HG02885 (cell line): ENCODE measurements around the gene SUZ12.
"Not testable (repeated sequence)": the region's sequence is repeated elsewhere in the genome, so short reads cannot be mapped to it uniquely, and the experiment has no call there.

Experiments used
- ATAC-seq: cut with Tn5 transposase; IDR thresholded peaks from one replicate; pipeline ENCODE4 v1.9.1; 2021; ENCODE audit warnings: mild to moderate bottlenecking; ENCODE audit not compliant: unreplicated experiment, poor library complexity

Gene SUZ12

DNA sequence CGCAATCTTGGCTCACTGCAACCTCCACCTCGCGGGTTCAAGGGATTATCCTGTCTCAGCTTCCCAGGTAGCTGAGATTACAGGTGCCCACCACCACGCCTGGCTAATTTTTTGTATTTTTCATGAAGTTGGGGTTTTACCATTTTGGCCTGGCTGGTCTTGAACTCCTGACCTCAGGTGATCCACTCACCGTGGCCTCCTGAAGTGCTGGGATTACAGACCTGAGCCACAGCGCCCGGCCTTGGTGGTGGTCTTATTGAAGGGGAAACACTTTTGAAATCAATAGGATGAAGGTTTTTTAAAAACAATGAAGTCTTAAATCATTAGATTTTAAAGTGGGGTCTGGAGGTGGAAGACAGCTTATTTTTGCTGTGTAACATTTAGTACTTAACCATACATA lies 5.6 kb downstream of the SUZ12 start:
- ATAC-seq = not testable (repeated sequence)

GRCh38 chr17:31951953-31952352 lies 15.1 kb downstream of the SUZ12 start:
- ATAC-seq = not testable (repeated sequence)

DNA sequence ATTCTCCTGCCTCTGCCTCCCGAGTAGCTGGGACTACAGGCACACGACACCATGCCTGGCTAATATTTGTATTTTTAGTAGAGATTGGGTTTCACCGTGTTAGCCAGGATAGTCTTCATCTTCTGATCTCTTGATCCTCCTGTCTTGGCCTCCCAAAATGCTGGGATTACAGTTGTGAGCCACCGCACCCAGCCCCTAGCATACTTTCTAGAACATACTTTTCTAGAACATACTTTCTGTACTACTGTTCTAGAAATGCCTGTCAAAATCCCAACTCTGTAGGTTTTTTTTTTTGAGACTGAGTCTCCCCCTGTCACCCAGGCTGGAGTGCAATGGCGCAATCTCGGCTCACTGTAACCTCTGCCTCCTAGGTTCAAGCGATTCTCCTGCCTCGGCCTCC lies 27.3 kb downstream of the SUZ12 start:
- not testable (repeated sequence) for ATAC-seq

DNA sequence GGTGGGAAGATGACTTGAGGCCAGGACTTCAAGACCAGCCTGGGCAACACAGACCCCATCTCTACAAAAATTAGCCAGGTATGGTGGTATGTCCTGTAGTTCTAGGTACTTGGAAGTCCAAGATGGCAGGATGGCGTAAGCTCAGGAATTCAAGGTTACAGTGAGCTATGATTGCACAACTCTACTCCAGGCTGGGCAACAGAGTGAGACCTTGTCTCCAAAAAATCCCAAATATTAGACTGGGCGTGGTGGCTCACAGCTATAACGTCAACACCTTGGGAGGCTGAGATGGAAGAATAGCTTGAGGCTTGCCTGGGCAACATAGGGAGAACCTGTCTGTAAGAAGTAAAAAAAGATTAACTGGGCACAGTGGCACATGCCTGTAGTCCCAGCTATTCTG lies 30.8 kb downstream of the SUZ12 start:
- ATAC-seq = no peak

GRCh38 chr17:31970416-31970815 lies 33.6 kb downstream of the SUZ12 start:
- ATAC-seq = not testable (repeated sequence)

- ATAC-seq = not testable (repeated sequence)
Observed at GRCh38 chr17:31974269-31975071, 37.7 kb downstream of the SUZ12 start.

DNA sequence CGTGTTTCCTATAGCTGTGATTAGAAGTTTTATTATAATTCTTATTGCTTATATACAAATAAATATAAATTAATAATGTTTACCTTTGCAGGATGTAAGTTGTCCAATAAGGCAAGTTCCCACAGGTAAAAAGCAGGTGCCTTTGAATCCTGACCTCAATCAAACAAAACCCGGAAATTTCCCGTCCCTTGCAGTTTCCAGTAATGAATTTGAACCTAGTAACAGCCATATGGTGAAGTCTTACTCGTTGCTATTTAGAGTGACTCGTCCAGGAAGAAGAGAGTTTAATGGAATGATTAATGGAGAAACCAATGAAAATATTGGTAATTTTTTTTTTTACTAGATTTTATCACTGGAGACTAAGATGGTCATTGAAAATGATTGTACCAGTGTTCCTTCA lies 38.6 kb downstream of the SUZ12 start:
- ATAC-seq = not testable (repeated sequence)

GRCh38 chr17:31991821-31992220 lies 55.0 kb downstream of the SUZ12 start:
- ATAC-seq = not testable (repeated sequence)

DNA sequence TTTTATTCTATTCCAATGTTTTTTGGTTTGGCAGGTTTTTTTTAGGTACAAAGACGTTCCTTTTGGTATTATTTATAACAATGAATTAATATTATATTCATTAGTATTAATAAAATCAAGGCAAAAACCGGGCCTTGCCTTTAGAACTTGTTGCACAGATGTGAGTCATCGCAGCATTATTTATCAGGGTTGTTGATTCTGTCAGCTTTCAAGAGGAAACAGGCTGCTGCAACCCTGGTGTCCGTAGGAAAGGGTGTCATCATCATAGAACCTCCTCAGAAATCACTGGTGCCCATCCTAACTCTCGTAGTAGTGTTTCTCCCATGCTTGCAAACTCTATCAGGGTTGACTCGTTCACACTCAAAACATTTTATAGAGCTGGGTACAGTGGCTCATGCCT lies 60.2 kb downstream of the SUZ12 start:
- ATAC-seq = no peak

DNA sequence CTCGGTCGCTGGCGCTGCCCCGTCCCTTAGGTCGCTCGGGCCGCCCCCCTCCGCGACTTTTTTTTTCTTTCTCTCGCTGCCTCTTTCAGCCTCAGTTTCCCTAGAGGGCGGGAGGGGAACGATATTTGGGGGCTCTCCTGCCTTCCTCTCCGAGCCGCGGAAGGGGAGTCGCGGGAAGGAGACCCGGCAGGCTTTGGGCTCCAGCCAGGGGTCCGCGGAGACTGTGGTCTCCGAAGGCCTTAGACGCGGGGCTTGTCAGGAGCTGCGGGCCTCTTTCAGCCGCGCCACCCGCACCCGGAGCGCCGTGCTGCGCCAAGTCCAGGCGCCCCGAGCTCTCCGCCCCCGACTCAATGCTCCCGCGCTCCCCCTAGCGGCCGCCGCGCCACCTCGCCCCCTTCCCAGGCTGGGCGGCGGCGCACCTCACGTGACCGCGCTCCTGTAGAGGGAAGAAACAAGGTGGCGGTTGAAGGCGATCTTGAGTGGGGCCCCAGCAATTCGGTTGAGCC lies 70.2 kb downstream of the SUZ12 start, which contains the start of gene LRRC37B:
Gene LRRC37B (plus strand): TSS at position 427 of the 506 bp plus-strand sequence. CDS start 14,010 bp downstream, outside the sequence.
- peak; percentile 90 for ATAC-seq

- ATAC-seq = peak; percentile 46
Observed at GRCh38 chr17:32007463-32008298, 70.9 kb downstream of the SUZ12 start.

- no peak for ATAC-seq
Observed at GRCh38 chr17:32009262-32009542, 72.4 kb downstream of the SUZ12 start.

DNA sequence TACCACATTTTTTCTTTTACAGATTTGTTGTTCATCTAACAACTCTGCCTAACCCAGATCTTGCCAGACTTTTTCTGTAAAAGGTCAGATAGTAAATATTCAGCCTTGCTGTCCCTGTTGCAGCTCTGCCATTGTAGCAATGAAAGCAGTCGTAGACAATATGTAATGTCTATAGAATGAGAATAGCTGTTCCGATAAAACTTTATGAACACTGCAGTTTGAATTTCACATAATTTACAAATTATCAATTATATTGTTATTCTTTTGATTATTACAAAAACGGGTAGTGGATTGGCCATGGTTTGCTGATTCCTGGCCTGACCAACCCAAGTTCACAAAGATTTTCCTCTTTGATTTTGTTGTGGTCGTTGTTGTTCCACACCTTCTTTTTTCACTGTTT lies 73.3 kb downstream of the SUZ12 start:
- no peak for ATAC-seq

DNA sequence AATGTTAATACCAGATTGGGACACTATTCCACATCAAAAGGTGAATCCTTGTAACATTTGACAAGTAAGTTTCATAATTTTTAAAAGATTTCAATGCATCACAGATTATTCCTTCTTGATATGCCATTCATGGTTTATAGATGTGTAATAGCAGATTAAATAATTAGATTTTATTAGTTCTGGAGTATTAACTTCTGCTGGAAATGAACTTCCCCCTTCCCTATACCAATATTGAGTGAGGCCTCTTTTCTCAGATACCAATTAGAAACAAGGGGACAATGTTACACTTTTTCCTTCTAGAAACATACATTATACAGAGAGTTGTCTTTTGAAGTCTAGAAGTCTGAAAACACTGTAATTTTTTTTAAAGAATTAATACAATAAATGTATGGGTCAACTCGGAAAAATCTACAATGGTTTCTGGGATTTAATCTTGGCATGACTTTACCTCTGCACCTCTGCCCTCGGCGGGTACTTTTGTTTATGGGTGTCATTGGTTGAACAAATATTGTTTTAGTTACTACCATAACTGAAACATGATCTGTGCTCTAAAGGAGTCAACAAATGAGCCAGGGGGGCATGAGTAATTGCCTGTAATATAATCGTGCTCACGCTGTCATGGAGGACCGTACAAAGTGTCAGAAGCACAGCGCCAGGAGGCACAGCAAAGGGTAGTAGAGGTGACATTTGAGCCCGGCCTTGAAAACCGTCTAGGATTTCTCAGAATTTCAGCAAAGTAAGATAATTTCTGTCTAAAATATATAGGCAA lies 78.6 kb downstream of the SUZ12 start:
- no peak for ATAC-seq

- ATAC-seq = no peak
Observed at GRCh38 chr17:32016231-32016630, 79.4 kb downstream of the SUZ12 start.

- no peak for ATAC-seq
Observed at GRCh38 chr17:32019228-32019627, 82.4 kb downstream of the SUZ12 start.

DNA sequence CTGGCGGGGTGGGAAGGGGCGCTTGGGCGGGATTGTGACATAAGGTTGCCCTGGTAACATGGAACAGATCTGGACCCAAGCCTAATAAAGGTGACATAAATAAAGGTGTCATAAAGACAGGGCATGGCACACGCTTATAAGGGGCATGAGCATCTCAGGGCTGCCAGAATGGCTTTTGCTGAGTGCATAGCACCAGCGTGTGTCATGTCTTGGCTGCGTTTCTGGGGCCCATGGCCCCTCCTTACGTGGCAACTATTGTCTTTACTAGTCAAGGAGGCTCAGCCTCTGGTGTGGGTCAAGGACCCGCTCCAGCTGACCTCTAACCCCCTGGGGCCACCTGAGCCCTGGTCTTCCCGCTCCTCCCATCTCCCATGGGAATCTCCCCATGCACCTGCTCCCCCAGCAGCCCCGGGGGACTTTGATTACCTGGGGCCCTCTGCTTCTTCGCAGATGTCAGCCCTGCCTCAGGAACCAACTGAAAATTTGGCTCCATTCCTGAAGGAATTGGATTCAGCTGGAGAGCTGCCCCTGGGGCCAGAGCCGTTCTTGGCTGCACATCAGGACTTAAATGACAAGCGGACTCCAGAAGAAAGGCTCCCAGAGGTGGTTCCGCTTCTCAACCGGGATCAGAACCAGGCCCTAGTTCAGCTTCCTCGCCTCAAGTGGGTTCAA lies 84.3 kb downstream of the SUZ12 start:
- no peak for ATAC-seq

DNA sequence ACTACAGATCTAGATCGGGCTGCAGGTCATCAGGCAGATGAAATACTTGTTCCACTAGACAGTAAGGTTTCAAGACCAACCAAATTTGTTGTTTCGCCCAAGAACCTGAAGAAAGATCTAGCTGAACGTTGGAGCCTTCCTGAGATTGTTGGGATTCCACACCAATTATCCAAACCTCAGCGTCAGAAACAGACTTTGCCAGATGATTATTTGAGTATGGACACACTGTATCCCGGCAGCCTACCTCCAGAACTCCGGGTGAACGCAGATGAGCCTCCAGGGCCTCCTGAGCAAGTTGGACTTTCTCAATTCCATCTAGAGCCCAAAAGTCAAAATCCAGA lies 84.8 kb downstream of the SUZ12 start:
- ATAC-seq = no peak

GRCh38 chr17:32022554-32022953 lies 85.7 kb downstream of the SUZ12 start:
- not testable (repeated sequence) for ATAC-seq

- ATAC-seq = not testable (repeated sequence)
Observed at GRCh38 chr17:32027271-32027670, 90.5 kb downstream of the SUZ12 start.
